ENCODE results near the gene INO80D.
"Not testable (repeated sequence)": the region's sequence is repeated elsewhere in the genome, so short reads cannot be mapped to it uniquely, and the experiment has no call there.

INO80D gene

GRCh38 chr2:206023183-206023582 lies 62.8 kb downstream of the INO80D start:
- DNase-seq: no peak

DNA sequence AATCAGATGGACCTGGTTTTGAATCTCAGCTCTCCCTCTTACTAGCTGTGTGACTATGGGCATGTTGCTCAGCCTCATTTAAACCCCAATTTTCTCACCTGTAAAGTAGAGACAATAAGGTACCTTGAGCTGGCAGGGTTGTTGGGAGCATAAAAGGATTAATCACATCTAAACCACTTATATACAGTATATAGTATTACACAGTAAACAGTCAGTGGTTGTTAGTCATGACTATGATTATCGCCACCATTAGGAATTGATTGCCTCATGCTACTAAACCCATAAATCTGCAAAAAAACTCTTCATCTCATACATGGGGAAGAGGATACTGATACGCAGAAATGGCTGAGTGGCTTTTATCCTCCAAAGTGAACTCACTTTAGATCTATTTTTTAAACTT lies 65.8 kb downstream of the INO80D start:
- DNase-seq: no peak

DNA sequence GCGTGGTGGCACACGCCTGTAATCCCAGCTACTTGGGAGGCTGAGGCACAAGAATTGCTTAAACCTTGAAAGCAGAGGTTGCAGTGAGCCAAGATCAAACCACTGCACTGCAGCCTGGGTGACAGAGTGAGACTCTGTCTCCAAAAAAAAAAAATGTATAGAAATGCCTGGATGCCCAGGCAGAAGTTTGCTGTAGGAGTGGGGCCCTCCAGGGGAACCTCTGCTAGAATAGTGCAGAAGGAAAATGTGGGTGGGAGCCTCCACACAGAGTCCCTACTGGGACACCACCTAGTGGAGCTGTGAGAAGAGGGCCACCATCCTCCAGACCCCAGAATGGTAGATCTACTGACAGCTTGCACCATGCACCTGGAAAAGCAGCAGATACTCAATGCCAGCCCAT lies 70.2 kb downstream of the INO80D start:
- not testable (repeated sequence) for DNase-seq

GRCh38 chr2:206011795-206012194 lies 74.2 kb downstream of the INO80D start:
- DNase-seq: peak in 1 of 2 experiments; percentile 2

GRCh38 chr2:206011018-206011614 lies 74.9 kb downstream of the INO80D start:
- DNase-seq: no peak

- peak in 1 of 2 experiments; percentile 3 for DNase-seq
Observed at GRCh38 chr2:206004004-206004693, 81.8 kb downstream of the INO80D start.

GRCh38 chr2:206002440-206002839 lies 83.5 kb downstream of the INO80D start:
- DNase-seq: no peak

DNA sequence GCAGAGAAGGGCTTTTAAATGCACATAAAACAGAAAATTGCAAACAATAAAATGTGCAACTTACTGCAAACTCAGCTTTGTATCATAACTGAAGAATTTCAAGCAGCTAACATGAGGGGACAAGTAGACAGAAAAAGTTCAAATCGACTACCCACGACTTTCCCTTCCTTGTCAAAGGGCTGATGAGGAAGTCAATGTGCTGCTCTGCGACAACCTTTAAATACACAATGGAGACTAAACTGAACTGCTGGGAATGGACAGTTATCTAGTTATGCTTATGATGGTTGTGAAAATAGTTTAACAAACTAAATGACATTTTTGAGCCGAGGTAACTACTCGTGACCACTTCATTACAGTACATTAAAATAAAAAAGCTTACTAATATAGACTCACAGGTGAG lies 84.1 kb downstream of the INO80D start:
- DNase-seq: no peak

- DNase-seq: no peak
Observed at GRCh38 chr2:206000776-206001175, 85.2 kb downstream of the INO80D start.

GRCh38 chr2:205998583-205998982 lies 87.4 kb downstream of the INO80D start:
- no peak for DNase-seq

- DNase-seq: no peak
Observed at GRCh38 chr2:205996161-205996560, 89.8 kb downstream of the INO80D start.

DNA sequence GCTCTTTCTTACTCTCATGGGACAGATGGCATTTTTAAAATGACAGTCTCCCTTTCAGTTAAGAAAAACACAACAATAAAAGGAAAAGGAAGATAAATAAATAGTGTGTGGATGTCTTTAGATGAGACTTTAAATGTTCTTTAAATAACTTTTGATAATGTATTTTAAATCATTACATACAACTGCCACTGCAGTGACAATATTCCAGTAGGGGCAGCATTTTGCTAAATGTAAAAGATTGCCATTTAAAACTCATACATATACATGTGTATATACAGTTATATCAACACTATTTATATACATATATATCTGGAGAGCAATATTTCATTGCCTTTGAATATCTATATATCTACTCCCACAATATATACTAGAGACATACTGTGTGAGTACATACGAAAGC lies 90.7 kb downstream of the INO80D start:
- DNase-seq: no peak

GRCh38 chr2:205994344-205994743 lies 91.6 kb downstream of the INO80D start:
- no peak for DNase-seq

GRCh38 chr2:205990104-205990503 lies 95.9 kb downstream of the INO80D start:
- no peak for DNase-seq

DNA sequence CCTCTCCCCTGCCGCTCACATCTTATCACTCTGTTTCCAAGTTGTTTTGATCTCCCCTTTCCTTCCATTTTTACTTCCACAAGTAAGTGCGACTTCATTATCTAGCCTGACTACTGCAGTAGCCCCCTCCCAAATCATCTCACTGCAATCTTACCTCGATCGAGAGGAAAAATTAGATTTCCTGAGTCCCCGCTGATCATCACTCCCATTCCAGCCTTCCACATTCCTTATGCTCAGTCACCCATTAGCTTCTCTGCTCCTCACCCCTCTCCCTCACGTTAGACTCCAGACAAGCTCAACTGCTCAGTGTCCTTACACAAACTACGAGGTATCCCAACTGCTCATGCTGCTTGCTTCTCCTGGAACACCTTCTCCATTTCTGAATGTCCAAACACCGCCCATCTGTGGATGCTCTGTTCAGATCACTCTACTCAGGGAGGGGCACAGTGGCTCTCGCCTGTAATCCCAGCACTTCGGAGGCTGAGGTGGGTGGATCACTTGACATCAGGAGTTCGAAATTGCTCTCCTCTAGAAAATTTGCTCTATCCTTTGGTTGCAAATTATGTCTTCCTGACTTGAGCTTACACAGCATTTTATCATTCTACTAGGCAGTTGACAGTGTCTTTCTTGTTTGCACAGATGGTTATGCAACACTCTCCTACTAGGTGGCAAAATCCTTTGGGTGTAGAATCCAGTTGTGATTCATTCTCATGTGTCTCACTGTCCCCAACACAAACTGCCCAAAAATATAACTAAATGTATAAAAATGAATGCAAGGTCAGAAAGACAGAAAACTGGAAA lies 96.5 kb downstream of the INO80D start:
- DNase-seq: no peak

- DNase-seq: not testable (repeated sequence)
Observed at GRCh38 chr2:205988681-205989080, 97.3 kb downstream of the INO80D start.

GRCh38 chr2:205988274-205988673 lies 97.7 kb downstream of the INO80D start:
- no peak for DNase-seq

GRCh38 chr2:205986334-205986733 lies 99.6 kb downstream of the INO80D start:
- DNase-seq: not testable (repeated sequence)

- DNase-seq: no peak
Observed at GRCh38 chr2:205984381-205984780, 101.6 kb downstream of the INO80D start.

DNA sequence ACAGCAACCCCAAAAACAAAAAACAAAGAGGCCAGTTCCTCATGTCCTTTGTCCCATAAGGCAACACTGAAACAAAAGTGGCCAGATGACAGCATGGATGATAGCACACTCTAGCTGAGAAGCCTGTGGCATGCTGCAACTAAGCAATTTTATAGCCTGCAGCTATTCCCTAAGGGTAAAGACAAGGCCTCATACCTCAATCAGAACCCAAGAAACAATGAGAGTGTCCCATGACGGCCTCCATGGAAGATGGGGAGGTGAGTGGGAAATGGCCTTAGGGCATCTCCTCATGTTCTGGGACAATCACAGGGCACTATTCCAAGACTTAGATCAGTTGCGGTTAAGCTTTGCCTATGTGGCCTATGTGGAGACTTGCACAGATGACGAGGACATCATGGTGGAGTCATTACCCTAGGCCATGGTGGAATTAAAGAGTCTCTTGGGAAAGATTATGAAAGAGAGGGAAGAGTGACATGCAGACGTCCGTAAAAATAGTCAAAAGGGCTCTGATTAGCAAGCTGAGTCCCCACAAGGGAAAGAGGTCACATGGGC lies 103.1 kb downstream of the INO80D start:
- DNase-seq: no peak

- DNase-seq: not testable (repeated sequence)
Observed at GRCh38 chr2:205978728-205979127, 107.2 kb downstream of the INO80D start.

GRCh38 chr2:205977699-205978098 lies 108.3 kb downstream of the INO80D start:
- DNase-seq: not testable (repeated sequence)

DNA sequence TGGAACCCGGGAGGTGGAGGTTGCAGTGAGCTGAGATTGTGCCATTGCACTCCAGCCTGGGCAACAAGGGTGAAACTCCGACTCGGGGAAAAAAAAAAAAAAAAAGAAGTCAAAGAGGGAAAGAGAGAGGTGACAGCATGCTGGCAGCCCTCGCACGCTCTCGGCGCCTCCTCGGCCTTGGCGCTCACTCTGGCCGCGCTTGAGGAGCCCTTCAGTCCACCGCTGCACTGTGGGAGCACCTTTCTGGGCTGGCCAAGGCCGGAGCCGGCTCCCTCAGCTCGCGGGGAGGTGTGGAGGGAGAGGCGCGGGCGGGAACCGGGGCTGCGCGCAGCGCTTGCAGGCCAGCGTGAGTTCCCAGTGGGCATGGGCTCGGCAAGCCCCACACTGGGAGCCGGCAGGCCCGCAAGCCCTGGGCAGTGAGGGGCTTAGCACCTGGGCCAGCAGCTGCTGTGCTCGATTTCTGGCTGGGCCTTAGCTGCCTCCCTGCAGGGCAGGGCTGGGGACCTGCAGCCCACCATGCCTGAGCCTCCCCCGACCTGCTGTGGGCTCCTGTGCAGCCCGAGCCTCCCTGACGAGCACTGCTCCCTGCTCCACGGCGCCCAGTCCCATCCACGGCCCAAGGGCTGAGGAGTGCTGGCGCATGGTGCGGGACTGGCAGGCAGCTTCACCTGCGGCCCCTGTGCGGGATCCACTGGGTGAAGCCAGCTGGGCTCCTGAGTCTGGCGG lies 108.9 kb downstream of the INO80D start:
- not testable (repeated sequence) for DNase-seq
